C4-2B (cell line): Measurements from ENCODE around the gene PTGER2.

ENCODE experiments used
- CTCF ChIP-seq: fragments of 450-650 bp; conservative IDR thresholded peaks from 2 replicates; pipeline ENCODE4 v1.5.1; 2017; ENCODE audit warnings: mild to moderate bottlenecking
- ZFX ChIP-seq: fragments of 450-650 bp; IDR thresholded peaks from 2 replicates; pipeline ENCODE4 v1.6.1; 2017

- no peak for TF ChIP-seq CTCF
- no peak for TF ChIP-seq ZFX
Observed at GRCh38 chr14:52377940-52378339, 63.8 kb downstream of the PTGER2 start.
